Measurements from ENCODE around the gene ACBD6. TPM values are rescaled to one million over a fixed set of nuclear protein-coding genes. Genes with fewer than 3 reads are reported as not detected.

ACBD6 gene
- total and polyA plus RNA-seq, 10 of the 15 experiments (the other 5 are each of a cell fraction or from before 2014, with no cell fraction given): 15.0 to 67.3 (median 55.0) TPM

GRCh38 chr1:180494370-180494769, 8.0 kb downstream of the ACBD6 start:
- Histone ChIP-seq H3K4me1 (ENCODE audit: control insufficient read depth, insufficient read depth, low read length) (no peaks in the 10 kb centered on the region), H3K27me3 (replicated peaks in 1 of 2; ENCODE audit: control insufficient read depth in 2 of 2, insufficient read depth in 2 of 2, low read length in 1 of 2) (no peaks in the 10 kb centered on the region), H4K20me1 (ENCODE audit: control insufficient read depth, insufficient read depth) (no peaks in the 10 kb centered on the region), H3K36me3 (ENCODE audit: control insufficient read depth in 2 of 2, insufficient read depth in 2 of 2, low read length in 1 of 2) (peaks cover 0 to 10% of the 10 kb centered on the region in 2 experiments; a peak in 1 of 4 replicates), H3K79me2 (ENCODE audit: control insufficient read depth, insufficient read depth, low read length) (peaks cover 10% of the 10 kb centered on the region), H3K27ac (ENCODE audit: control insufficient read depth, insufficient read depth) (no peak overlapping the region), H3K9ac (ENCODE audit: control insufficient read depth, insufficient read depth, low read length) (no peak overlapping the region), H2AFZ (ENCODE audit: control insufficient read depth, low read depth, low read length) (no peak overlapping the region), H3K9me3 (replicated peaks; ENCODE audit: control insufficient read depth, insufficient read depth, low read length) (no peaks in the 10 kb centered on the region), H3K4me2 (ENCODE audit: control insufficient read depth, insufficient read depth) (no peak overlapping the region), H3K4me3 (no peak overlapping the region)
- ChIA-PET SMC1A (ENCODE audit: uncharacterized antibody, unreplicated experiment) (interaction anchor here (0.8 to 1.5 kb wide), 2 partner anchors 12 to 1409 kb away, joined by 3 to 5 read pairs; no protein-coding TSS in a partner anchor), RAD21 (ENCODE audit: unreplicated experiment) (interaction anchor here (0.9 kb wide), 1 partner anchor 241 kb away, joined by 3 read pairs; no protein-coding TSS in a partner anchor), CTCF (interaction anchor here (0.6 to 1.0 kb wide), 2 partner anchors 13 to 86 kb away, joined by 3 read pairs; no protein-coding TSS in a partner anchor), POLR2A (no interaction called here)
- intact Hi-C loops (cut with micrococcal nuclease; ENCODE audit: unreplicated experiment) (no loop called here), in situ Hi-C loops (cut with MboI) (loop anchor here (25.0 kb wide), 1 partner anchor 632 kb away; no protein-coding TSS in a partner anchor)
- BruUV-seq (replicated peaks): no TSS peak
- ATAC-seq (peak; percentile 40), FAIRE-seq (peak; percentile 44), DNase-seq (ENCODE audit: low read depth, low spot score) (no peak)
- TF ChIP-seq USF2 (IDR thresholded peaks at IDR 0.05; ENCODE audit: borderline replicate concordance, low read depth, low read length) (no peak), ZBTB11 (CRISPR knock-in tag; IDR thresholded peaks at IDR 0.05) (peak; percentile 63), ZNF384 (IDR thresholded peaks at IDR 0.05; ENCODE audit: borderline replicate concordance, low read depth, low read length) (no peak), GABPA (IDR thresholded peaks at IDR 0.05; ENCODE audit: low read depth) (peak; percentile 76), ZBTB40 (IDR thresholded peaks at IDR 0.05; ENCODE audit: borderline replicate concordance) (peak; percentile 71; the same call in 1 of the 2 replicates), SPI1 (IDR thresholded peaks at IDR 0.05; ENCODE audit: borderline replicate concordance, insufficient read depth, low read depth, low read length) (0 out of 2 replicates have a peak, but pooled peaks have one; percentile 12)
- WGBS (ENCODE audit: insufficient coverage, insufficient replicate concordance, low lambda C conversion rate, missing lambda C conversion rate): 100% methylated on average over 2 of the region's 2 CpGs

All from GM12878 (cell line).